Caco-2 (cell line): ENCODE data around the gene PMFBP1. TPM values are rescaled to one million over a fixed set of nuclear protein-coding genes. Genes with fewer than 3 reads are reported as not detected.

Source experiments
- BruUV-seq: library from RNA; stranded (reverse); fragments of 400-500 nt; replicated peaks from 2 replicates; lab custom pipeline; 2021; lab: Mats Ljungman, UMichigan
- CTCF ChIA-PET: fragments of 300-600 bp; sonication (Branson Sonifier 250); formaldehyde crosslinking; loops from one replicate; lab custom pipeline; 2022; ENCODE audit warnings: antibody characterized with exemption; lab: Charles Lee
- POLR2A ChIA-PET: fragments of 300-600 bp; sonication (Branson Sonifier 250); formaldehyde crosslinking; loops from one replicate; lab custom pipeline; 2022; ENCODE audit warnings: antibody characterized with exemption; lab: Charles Lee
- DNase-seq, 2 experiments: peaks; one replicate each; pipeline versions ENCODE4 v3.0.0 to v3.0.0-alpha.2; 2020 to 2022
- H3K27me3 ChIP-seq: replicated peaks from 2 replicates; pipeline ENCODE4 v1.6.0; 2011; ENCODE audit warnings: low read length; ENCODE audit not compliant: control insufficient read depth, insufficient read depth
- H3K36me3 ChIP-seq: 2 replicates; pipeline ENCODE4 v1.5.1; 2011; ENCODE audit warnings: low read length; ENCODE audit not compliant: control insufficient read depth, insufficient read depth
- H3K4me1 ChIP-seq: fragments of 250-450 bp; sonication (Bioruptor Pico); 2 replicates; pipeline ENCODE4 v1.5.1; 2020; ENCODE audit warnings: mild to moderate bottlenecking
- H3K4me3 ChIP-seq: 2 replicates; pipeline ENCODE4 v1.5.1; 2011; ENCODE audit warnings: low read depth, mild to moderate bottlenecking, control low read depth, low read length
- H3K9me3 ChIP-seq: fragments of 250-450 bp; sonication (Bioruptor Pico); 2 replicates; pipeline ENCODE4 v1.5.1; 2020; ENCODE audit warnings: mild to moderate bottlenecking, moderate library complexity
- H3K27ac Mint-ChIP-seq: one replicate; pipeline ENCODE4 v1.8.0; 2022; ENCODE audit warnings: mixed read lengths; ENCODE audit not compliant: unreplicated experiment
- H3K27me3 Mint-ChIP-seq: one replicate; pipeline ENCODE4 v1.8.0; 2022; ENCODE audit warnings: mixed read lengths; ENCODE audit not compliant: insufficient read depth, unreplicated experiment
- H3K36me3 Mint-ChIP-seq: one replicate; pipeline ENCODE4 v1.8.0; 2022; ENCODE audit warnings: mild to moderate bottlenecking, mixed read lengths; ENCODE audit not compliant: insufficient read depth, unreplicated experiment
- H3K4me1 Mint-ChIP-seq: one replicate; pipeline ENCODE4 v1.8.0; 2022; ENCODE audit warnings: low read depth, mixed read lengths; ENCODE audit not compliant: unreplicated experiment
- H3K4me3 Mint-ChIP-seq: one replicate; pipeline ENCODE4 v1.8.0; 2022; ENCODE audit warnings: mild to moderate bottlenecking, moderate library complexity, mixed read lengths; ENCODE audit not compliant: unreplicated experiment
- H3K9me3 Mint-ChIP-seq: one replicate; pipeline ENCODE4 v1.8.0; 2022; ENCODE audit warnings: mixed read lengths; ENCODE audit not compliant: unreplicated experiment
- intact Hi-C: fragments of 100-400 bp; cut with micrococcal nuclease; formaldehyde crosslinking; loops from one replicate; pipeline ENCODE4 v1.10.0; 2022; ENCODE audit not compliant: unreplicated experiment
- total RNA-seq: library from RNA; stranded (reverse); gene quantifications from 2 replicates; pipeline ENCODE4 v1.2.3, GENCODE V29; 2022
- TF ChIP-seq, protein P1 (sequence below), 2 experiments: fragments of 200-600 bp in 1 of 2; IDR thresholded peaks; 1 replicate in 1 of 2; 2 replicates in 1 of 2; pipeline versions ENCODE4 v1.5.1 to v1.8.0; 2011 to 2022; ENCODE audit warnings: antibody characterized with exemption in 1 of 2, control low read depth in 1 of 2, inconsistent platforms in 1 of 2, low read depth in 1 of 2, low read length in 1 of 2, mild to moderate bottlenecking in 1 of 2, moderate library complexity in 1 of 2; ENCODE audit not compliant: insufficient read depth in 1 of 2, severe bottlenecking in 1 of 2, unreplicated experiment in 1 of 2

PMFBP1 gene
- total RNA-seq, 1 experiment from 2014 or later, result 5.6 TPM

- no peaks in the 10 kb centered on the region for H3K9me3 ChIP-seq
- no peaks in the 10 kb centered on the region for H3K27me3 ChIP-seq
- DNase-seq, result no peak
- Mint-ChIP-seq H3K4me1 (peaks cover 7% of the 10 kb centered on the region), H3K27me3 (no peaks in the 10 kb centered on the region), H3K36me3 (no peaks in the 10 kb centered on the region), H3K4me3 (no peak overlapping the region), H3K9me3 (no peaks in the 10 kb centered on the region), H3K27ac (no peak overlapping the region)
- H3K36me3 ChIP-seq, result no peaks in the 10 kb centered on the region
- ChIA-PET CTCF (no interaction called here), POLR2A (interaction anchor here (1.3 kb wide), 1 partner anchor 20 kb away, joined by 4 read pairs; the partner anchor contains the start of genes DHX38 and TXNL4B)
- intact Hi-C loops, result no loop called here
- TF ChIP-seq, protein P1, sequence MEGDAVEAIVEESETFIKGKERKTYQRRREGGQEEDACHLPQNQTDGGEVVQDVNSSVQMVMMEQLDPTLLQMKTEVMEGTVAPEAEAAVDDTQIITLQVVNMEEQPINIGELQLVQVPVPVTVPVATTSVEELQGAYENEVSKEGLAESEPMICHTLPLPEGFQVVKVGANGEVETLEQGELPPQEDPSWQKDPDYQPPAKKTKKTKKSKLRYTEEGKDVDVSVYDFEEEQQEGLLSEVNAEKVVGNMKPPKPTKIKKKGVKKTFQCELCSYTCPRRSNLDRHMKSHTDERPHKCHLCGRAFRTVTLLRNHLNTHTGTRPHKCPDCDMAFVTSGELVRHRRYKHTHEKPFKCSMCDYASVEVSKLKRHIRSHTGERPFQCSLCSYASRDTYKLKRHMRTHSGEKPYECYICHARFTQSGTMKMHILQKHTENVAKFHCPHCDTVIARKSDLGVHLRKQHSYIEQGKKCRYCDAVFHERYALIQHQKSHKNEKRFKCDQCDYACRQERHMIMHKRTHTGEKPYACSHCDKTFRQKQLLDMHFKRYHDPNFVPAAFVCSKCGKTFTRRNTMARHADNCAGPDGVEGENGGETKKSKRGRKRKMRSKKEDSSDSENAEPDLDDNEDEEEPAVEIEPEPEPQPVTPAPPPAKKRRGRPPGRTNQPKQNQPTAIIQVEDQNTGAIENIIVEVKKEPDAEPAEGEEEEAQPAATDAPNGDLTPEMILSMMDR (IDR thresholded peaks at IDR 0.05; ENCODE audit: insufficient read depth in 1 of 2, low read depth in 1 of 2, low read length in 1 of 2, severe bottlenecking in 1 of 2, unreplicated experiment in 1 of 2), result no peak
- H3K4me1 ChIP-seq, result no peaks in the 10 kb centered on the region
- no peak overlapping the region for H3K4me3 ChIP-seq
- no TSS peak for BruUV-seq
These were observed 98.3 kb downstream of the PMFBP1 start for GRCh38 chr16:72073560-72074230.

GRCh38 chr16:72072514-72073342, 99.2 kb downstream of the PMFBP1 start:
- POLR2A ChIA-PET, result interaction anchor here (1.3 kb wide), 1 partner anchor 21 kb away, joined by 4 read pairs; the partner anchor contains the start of genes DHX38 and TXNL4B
- TF ChIP-seq, protein P1 (IDR thresholded peaks at IDR 0.05; ENCODE audit: insufficient read depth in 1 of 2, low read depth in 1 of 2, low read length in 1 of 2, severe bottlenecking in 1 of 2, unreplicated experiment in 1 of 2), result no peak
- no peaks in the 10 kb centered on the region for H3K36me3 Mint-ChIP-seq
- BruUV-seq, result no TSS peak
- H3K27me3 Mint-ChIP-seq, result no peaks in the 10 kb centered on the region
- no peak overlapping the region for H3K4me3 Mint-ChIP-seq
- no peaks in the 10 kb centered on the region for H3K9me3 ChIP-seq
- H3K27ac Mint-ChIP-seq, result peak overlapping the region; percentile 34
- no peaks in the 10 kb centered on the region for H3K36me3 ChIP-seq
- no peaks in the 10 kb centered on the region for H3K4me1 ChIP-seq
- CTCF ChIA-PET, result interaction anchor here (0.6 to 0.7 kb wide), 2 partner anchors 32 to 199 kb away, joined by 3 to 4 read pairs; no protein-coding TSS in a partner anchor
- intact Hi-C loops, result no loop called here
- H3K4me1 Mint-ChIP-seq, result peaks cover 7% of the 10 kb centered on the region
- DNase-seq, result peak; percentile 39 to 49
- H3K9me3 Mint-ChIP-seq, result no peaks in the 10 kb centered on the region
- no peak overlapping the region for H3K4me3 ChIP-seq
- H3K27me3 ChIP-seq, result no peaks in the 10 kb centered on the region

Other genes with a start within 250 kb of the PMFBP1 start
- not detected in 2 replicates for gene PKD1L3, start 171.8 kb downstream of the PMFBP1 start, total RNA-seq
- gene DHODH, start 163.4 kb downstream of the PMFBP1 start, total RNA-seq, result 21.6 and 23.0 TPM in 2 replicates
- 0.61 and 1.3 TPM in 2 replicates for gene HP, start 117.7 kb downstream of the PMFBP1 start, total RNA-seq
- not detected in 2 replicates for gene HPR, start 108.9 kb downstream of the PMFBP1 start, total RNA-seq
- gene TXNL4B, start 78.5 kb downstream of the PMFBP1 start, total RNA-seq, result 17.9 and 18.4 TPM in 2 replicates
- gene DHX38, start 78.3 kb downstream of the PMFBP1 start, total RNA-seq, result 89.1 and 92.1 TPM in 2 replicates